OCI-LY7 (cell line): ENCODE results near the gene NUP42.

Source experiments
- CTCF ChIP-seq: fragments of 200-600 bp; sonication (generic); conservative IDR thresholded peaks from 2 replicates; pipeline ENCODE4 v1.5.1; 2014; ENCODE audit warnings: mild to moderate bottlenecking, antibody characterized with exemption, low read length, moderate library complexity, mixed read lengths
- EZH2phosphoT487 ChIP-seq: fragments of 200-600 bp; sonication (generic); IDR thresholded peaks from 2 replicates; pipeline ENCODE4 v1.6.1; 2018; ENCODE audit warnings: low read depth, borderline replicate concordance, mild to moderate bottlenecking, mixed run types, antibody characterized with exemption, low read length, moderate library complexity, mixed read lengths

GRCh38 chr7:23205909-23206767, 24.3 kb downstream of the NUP42 start:
- no peak for TF ChIP-seq CTCF
- TF ChIP-seq EZH2phosphoT487 = no peak
